Stimulated activated CD8-positive, alpha-beta memory T cell treated with anti-CD3 and anti-CD28 coated beads, Interleukin-15, amount 100 ng/mL, for 1 hour (primary cell): ENCODE measurements around the gene CTNNAL1.
A peak's percentile ranks its signal among the peaks of the same experiment; 100 is the strongest.

Experiments
- DNase-seq: peaks from one replicate; pipeline ENCODE4 v3.0.0-alpha.2; 2020; ENCODE audit warnings: low read depth

CTNNAL1 gene

DNA sequence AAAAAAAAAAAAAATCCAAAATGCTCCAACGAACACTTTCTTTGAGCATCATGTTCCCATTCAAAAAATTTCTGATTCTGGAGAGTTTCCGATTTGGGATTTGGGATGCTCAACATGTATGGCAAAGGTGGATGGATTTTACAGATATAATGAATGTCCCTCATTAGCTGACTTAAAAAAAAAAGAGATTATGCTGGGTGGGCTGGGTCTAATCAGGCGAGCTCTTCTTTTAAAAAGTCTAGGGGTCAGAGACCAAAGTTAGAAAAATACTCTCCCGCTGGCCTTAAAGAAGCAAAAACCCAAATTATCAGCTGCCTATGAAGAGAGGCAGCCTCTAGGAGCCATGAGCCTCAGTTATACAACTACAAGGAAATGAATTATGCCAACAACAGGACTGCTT lies 15.2 kb upstream of the CTNNAL1 start:
- DNase-seq: no peak

DNA sequence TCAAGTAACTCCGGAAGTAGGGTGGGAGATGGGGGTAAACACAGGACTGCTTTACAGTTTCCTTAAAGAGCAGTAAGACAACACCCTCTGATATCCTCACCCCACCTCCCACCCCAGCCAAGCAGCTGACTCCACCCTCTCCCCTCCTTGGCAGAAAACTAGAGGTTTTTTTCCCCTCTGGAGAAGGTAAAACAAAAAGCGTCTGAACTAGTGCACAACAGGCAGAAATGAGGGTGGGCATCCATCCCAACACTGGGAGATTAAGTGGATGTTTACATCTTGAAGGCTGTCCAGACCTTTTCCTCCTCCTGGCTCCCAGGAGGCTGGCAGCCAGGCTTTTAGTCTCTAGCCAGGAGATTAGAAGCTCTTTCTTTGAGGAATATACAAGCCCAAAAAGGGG lies 13.9 kb upstream of the CTNNAL1 start:
- no peak for DNase-seq

DNA sequence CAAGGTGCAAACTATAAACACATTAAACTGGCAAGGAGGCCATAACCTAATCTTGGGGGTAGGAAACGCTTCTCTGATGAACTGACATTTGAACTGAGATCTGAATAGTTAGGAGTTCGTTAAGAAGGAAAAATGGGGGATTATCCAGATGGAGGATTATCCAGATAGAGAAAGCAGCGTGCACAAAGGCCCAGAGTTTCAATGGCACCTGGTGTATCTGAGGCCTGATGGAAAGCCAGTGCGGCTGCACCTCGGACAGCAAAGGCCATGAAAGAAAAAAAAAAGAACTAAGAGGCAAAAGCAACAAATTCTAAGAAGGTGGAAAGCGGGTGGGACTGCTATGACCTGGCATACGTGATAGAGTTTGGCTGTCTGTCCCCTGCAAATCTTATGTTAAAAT lies 13.0 kb upstream of the CTNNAL1 start:
- no peak for DNase-seq

- no peak for DNase-seq
Observed at GRCh38 chr9:109022873-109023272, 9.6 kb upstream of the CTNNAL1 start.

DNA sequence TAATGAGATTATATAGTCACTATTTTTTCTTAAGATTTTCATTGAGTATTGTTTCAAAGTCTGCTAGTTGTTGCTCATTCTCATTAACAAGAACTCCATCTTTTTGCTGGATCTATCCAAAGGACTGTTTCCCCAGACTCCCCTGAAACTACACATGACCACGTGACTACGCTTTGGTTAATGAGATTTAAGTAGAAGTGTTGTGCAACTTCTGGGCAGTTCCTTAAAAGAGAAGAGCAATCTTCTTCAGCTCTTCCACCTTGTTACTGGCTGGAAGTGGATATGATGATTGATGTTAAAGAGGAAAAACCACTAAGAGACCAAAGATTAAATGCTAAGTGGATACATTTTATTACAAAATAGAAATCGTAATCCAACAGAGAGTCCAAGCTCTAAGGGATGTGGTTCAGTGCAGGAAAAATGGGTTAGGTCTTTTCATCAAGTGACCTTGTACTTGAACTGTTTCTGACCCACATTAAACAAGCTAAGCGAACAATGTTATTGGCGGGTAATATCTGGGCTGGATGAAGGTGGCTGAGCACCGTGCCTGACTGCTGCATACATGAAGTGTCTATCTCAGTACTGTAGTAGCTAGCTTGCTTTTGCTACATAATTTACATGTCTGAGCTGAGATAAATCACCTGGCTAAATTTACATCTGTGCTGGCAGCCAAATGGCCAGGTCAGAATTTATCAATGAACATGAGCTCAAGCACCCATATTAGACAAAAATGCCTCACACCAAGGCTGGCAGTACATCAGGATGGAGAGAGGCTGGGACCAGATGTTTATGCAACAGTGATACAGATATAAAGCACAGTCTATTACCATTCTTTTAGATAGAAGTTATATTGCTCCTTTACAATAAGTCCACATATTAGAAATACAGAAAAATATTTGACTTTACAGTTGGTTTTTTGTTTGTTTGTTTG lies 7.5 kb upstream of the CTNNAL1 start:
- DNase-seq: no peak

GRCh38 chr9:109020113-109020512 lies 6.8 kb upstream of the CTNNAL1 start:
- DNase-seq: no peak

DNA sequence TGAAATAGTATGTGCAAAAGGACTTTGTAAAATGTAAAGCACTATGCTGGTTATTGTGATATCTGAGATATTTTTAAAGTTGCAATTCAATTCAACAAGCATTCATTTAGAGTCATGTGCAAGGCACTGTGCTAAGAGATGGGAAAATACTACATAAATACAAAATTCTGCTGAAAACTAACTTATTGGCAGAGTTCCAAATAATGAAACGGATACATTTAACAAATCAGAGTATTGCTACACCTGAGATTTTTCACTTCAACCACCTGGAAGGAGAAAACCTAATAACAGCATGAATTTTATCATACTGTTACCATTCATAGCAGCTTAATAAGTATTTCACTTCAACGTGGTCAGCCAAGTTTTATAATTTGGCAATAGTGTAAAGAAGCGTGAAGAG lies 6.1 kb upstream of the CTNNAL1 start:
- DNase-seq: no peak

GRCh38 chr9:109017493-109017892 lies 4.2 kb upstream of the CTNNAL1 start:
- DNase-seq: no peak

DNA sequence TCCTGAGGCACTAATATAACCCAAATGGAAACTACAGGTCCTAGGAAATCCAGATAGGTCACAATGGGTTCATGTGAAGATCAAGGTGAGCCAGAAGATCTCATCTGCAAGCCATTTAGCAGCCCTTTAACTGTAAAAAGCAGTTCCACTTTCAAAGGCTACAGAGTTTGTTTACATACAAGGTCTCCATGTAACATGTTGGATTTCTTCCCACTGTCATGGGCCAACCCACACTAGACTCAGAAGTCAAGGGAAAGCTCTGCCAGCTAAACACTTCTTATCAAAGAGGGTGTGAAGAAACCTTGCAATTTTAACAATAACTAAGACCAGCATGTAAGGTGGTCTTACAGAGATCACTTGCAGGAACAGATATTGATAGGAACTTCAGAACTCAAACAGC lies 3.8 kb upstream of the CTNNAL1 start:
- DNase-seq: no peak

- no peak for DNase-seq
Observed at GRCh38 chr9:109016132-109016531, 2.8 kb upstream of the CTNNAL1 start.

DNA sequence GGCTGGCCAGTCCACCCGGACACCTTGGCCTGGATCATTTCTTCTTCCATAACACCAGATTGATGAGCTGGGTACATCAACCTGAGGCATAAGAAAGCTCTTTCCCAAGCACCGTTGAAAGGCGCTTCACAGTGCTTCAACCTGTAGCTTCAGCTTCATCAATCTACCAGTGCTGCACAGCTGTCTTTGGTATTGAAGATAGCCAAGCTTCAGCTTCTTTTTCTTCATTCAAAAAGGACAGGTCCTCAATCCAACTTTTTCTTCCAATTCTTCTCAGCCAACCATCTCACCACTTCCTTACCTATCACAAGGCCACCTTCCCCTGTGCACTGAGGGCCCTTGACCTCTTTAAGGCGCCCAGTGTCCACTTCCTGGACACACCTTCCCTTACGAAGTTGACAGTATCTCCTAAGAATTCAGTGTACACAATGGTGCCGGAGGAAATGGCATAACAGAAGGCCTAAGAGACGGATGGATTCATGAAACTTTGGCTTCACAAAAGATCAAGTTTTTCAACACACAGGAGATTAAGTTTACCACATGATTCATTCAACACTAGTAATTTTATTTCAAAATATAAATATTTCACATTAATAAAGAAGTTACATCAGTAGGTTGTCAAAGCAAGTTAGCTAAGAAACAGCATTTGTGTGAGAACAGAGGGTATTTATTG lies 1.4 kb upstream of the CTNNAL1 start:
- no peak for DNase-seq

GRCh38 chr9:109013679-109014607 lies 644 bp upstream of the CTNNAL1 start:
- DNase-seq: no peak

DNA sequence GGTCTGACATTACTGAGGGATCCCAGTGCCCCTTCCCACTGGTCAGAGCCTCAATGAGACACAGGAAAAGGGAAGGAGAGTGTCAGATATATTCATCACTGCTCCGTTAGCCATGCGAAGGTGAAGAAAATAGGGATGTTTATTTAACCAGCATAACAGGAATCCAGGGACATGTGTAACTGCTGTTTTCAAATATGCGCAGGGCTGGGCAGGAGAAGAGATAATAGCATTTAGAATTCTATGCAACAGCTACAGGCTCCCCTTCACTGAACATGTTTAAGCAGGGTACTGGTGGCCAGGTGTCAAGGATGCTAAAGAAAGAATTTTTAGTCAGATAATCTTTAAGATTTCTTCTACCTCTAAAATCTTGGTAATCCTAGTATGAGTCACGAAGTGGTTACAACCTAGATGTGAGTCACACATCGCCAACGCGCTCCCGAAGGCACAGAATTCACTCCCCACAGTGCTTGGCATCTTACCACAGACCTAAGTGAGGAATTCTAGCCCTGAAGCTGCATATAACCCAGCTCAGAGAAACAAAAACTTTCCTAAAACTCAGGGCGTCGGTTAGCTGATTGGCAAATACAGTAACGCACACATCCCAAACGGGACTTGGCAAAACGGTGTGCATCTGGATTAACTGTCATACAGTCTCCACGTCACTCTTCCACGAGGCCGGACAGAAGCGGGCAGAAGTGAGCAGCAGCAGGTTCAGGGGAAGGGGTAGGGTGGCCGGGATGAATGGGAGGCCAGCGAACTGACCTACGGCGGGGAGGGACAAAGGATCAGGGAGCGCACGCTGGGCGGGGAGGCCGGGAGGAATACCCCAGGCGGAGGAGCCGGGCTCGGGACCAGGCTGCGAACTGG lies 1.1 kb downstream of the CTNNAL1 start:
- peak; percentile 7 for DNase-seq

DNA sequence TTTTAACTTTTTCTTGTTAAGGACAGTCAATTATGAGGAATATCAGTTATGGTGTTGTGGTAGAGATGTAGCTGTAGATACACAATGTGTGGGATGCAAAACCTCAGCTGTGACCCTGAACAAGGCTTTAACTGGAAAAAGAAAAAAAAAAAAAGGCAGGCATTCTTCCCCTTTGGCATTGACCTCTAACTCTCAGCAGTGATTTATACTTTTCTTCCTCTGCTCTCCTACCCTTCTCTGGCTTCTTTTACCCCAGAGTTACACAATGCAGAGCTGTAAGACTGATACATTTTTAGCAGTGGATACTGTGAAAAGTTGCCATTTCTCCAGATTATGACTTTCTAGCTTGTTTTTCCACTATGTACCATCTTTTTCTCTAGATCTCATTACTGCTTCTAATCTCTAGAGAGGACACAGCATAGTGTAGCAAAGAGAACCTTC lies 2.0 kb downstream of the CTNNAL1 start:
- DNase-seq: no peak

DNA sequence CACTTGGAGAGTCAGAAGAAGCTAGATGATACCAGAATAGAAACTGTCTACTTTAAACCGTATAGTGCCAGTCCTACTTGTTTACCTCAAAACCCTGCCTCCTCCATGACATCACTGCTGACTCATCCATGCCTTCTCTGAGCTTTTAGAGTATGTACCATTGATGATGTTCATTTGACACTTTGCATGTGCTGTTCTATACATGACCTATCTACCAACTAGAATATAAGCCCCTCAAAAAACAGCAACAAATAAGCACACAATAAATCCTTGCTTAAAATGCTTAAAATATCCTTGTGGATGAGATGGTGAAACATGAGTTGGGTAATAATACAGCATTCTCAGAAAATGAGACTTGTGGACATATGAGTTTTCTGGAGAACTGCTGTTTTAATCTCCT lies 2.6 kb downstream of the CTNNAL1 start:
- peak; percentile 20 for DNase-seq

- DNase-seq: no peak
Observed at GRCh38 chr9:109005678-109006077, 7.6 kb downstream of the CTNNAL1 start.

DNA sequence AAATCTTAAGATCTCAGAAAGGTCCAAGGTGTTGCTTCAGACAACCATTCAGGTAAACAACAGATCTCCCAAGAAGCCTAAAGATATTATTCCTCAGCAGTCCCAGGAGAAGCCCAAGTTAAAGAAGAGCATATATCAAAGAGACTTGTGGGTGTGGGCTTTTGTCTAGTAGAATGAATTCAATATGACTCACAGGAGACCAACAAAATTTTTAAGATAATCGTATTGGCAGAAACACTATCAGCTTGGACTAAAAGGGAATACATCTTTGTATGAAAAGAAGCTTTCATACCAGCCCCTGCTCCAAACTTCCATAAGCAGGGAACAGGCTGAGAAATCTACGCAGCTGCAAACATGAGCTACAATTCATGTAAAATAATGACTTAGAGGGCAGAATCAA lies 10.2 kb downstream of the CTNNAL1 start:
- DNase-seq: no peak

GRCh38 chr9:109002141-109002540 lies 11.2 kb downstream of the CTNNAL1 start:
- DNase-seq: no peak

DNA sequence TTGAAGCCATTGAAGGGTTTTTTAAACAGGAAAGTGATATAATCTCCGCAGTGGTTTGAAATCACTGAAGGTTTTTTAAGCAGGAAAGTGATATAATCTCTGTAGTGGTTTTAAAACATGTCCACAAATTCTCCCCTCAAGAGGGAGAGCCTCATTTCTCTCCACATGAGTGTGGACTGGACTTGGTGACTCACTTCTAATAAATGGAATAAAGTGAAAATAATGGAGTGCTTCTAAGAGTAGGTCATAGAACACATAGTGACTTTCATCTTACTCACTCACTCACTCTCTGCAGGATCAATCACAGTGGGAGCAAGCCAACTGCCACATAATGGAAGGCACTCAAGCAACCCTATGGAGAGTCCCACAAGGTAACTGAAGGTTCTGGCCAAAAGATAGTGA lies 12.0 kb downstream of the CTNNAL1 start:
- no peak for DNase-seq

DNA sequence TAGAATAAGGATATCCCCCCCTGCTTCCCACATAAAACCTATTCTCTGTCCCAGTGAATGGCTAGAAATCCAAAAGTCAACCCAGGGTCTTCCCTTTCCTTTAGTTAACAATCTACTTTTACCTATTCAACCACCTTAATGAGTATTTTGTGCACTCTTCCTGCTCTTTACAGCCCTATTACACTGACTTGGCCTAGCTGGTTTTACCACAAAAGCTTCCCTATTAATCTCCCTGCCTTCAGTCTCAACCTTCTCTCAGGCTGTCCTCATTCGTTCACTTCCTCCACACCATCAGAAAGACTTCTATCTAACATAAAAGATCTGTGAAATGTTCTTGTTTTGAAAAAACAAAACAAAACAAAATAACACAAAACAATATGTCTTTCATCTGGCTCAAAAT lies 16.2 kb downstream of the CTNNAL1 start:
- no peak for DNase-seq

DNA sequence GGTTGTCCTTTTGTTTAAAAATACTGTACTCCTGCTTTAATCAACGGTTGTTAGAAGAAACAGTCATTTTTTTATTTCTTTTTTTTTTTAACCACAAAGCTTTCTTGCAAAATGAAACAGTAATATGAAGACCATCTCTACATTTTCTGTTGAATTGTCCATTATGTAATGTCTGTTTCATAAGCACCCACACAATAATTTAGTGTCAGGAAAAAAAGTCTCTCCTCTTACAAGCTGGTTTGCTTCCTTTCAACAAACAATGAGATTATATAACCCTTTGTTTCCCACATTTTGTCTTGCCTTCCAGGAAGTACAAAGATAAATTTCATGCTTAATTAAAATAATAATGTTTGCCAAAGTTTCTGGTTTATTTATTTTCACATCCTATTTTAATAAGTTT lies 16.7 kb downstream of the CTNNAL1 start:
- no peak for DNase-seq
